Activated CD8-positive, alpha-beta memory T cell treated with anti-CD3 and anti-CD28 coated beads, Interleukin-2, amount 10 ng/mL, durations not matched to agents 7 days and 5 days (primary cell): Measurements from ENCODE around the gene KIF22. TPM values are rescaled to one million over a fixed set of nuclear protein-coding genes. Genes with fewer than 3 reads are reported as not detected.
"Not testable (repeated sequence)": the region's sequence is repeated elsewhere in the genome, so short reads cannot be mapped to it uniquely, and the experiment has no call there.

Experiments
- ATAC-seq: fragments of 150-1000 bp; cut with Tn5 transposase; one replicate; pipeline ENCODE4 v1.10.0; 2021; ENCODE audit warnings: moderate library complexity
- CTCF ChIA-PET: fragments of 350-600 bp; sonication (Branson Sonifier 250); formaldehyde crosslinking; loops from one replicate; lab custom pipeline; 2021; ENCODE audit warnings: antibody characterized with exemption; lab: Charles Lee
- DNase-seq: peaks from one replicate; pipeline ENCODE4 v3.0.0-alpha.2; 2020
- H3K27ac Mint-ChIP-seq: one replicate; pipeline ENCODE4 v1.8.0; 2021; ENCODE audit warnings: mild to moderate bottlenecking, mixed read lengths
- H3K27me3 Mint-ChIP-seq: one replicate; pipeline ENCODE4 v1.8.0; 2021; ENCODE audit warnings: mixed read lengths
- H3K36me3 Mint-ChIP-seq: one replicate; pipeline ENCODE4 v1.8.0; 2021; ENCODE audit warnings: mild to moderate bottlenecking, mixed read lengths
- H3K4me1 Mint-ChIP-seq: one replicate; pipeline ENCODE4 v1.8.0; 2021; ENCODE audit warnings: mixed read lengths
- H3K4me3 Mint-ChIP-seq: one replicate; pipeline ENCODE4 v1.8.0; 2021; ENCODE audit warnings: mild to moderate bottlenecking, moderate library complexity, mixed read lengths
- H3K9me3 Mint-ChIP-seq: one replicate; pipeline ENCODE4 v1.8.0; 2022; ENCODE audit warnings: low read depth, mixed read lengths
- total RNA-seq, 2 experiments: library from RNA; stranded (reverse); gene quantifications; one replicate each; pipeline ENCODE4 v1.2.3, GENCODE V29; 2021

The KIF22 gene
- total RNA-seq: 100 to 1,000 TPM; 205 to 266 TPM

DNA sequence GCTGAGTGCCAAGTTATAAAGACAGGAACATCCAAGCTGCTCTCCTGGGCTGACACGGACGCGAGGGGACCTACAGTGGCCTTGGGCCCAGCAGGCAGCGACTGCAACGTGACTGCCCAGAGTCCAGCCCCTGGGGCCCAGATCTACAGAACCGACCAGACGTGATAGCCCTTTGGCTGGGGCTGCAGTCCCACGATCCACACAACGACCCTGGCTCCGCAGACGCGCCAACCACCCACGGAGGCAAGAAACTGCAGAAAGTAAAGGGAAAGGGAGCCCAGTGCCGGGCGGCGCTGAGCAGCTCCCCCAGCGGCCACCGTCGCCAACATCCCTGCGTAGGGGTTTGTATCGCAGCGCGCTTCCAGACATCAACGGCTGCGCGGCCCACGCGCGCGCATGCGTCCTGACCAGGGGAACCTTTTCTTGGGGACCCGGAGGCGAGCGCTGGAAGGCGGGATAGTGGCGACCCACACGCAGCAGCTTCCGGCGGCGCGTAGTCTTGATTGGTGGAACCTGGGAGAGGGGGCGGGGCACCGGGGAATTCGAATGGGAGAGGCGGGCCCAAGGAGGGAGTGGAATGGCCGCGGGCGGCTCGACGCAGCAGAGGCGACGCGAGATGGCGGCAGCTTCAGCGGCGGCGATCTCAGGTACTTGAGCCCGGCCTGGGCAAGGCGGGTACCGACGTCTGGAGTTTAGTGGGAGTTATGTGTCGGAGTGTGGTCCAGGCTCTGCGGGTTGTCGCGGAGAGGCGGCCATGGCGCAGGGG is at the start of gene KIF22:
Gene KIF22 (plus strand): TSS at position 569 of the 766 bp plus-strand sequence. CDS start 9 bp downstream, at position 578.
- DNase-seq (peak; percentile 100), ATAC-seq (peak; percentile 97)
- CTCF ChIA-PET: interaction anchor here (0.6 to 10.5 kb wide), 31 partner anchors 10 to 110 kb away, joined by 3 to 104 read pairs (median 4); partner anchors contain the start of genes C16orf54, MAZ, MVP and PAGR1
- Mint-ChIP-seq H3K4me1 (peaks cover 45% of the 10 kb centered on the region), H3K9me3 (no peaks in the 10 kb centered on the region), H3K36me3 (peaks cover 27% of the 10 kb centered on the region), H3K27ac (peak within 1 kb of the TSS; percentile 96), H3K27me3 (no peaks in the 10 kb centered on the region), H3K4me3 (peak within 1 kb of the TSS; percentile 96)

DNA sequence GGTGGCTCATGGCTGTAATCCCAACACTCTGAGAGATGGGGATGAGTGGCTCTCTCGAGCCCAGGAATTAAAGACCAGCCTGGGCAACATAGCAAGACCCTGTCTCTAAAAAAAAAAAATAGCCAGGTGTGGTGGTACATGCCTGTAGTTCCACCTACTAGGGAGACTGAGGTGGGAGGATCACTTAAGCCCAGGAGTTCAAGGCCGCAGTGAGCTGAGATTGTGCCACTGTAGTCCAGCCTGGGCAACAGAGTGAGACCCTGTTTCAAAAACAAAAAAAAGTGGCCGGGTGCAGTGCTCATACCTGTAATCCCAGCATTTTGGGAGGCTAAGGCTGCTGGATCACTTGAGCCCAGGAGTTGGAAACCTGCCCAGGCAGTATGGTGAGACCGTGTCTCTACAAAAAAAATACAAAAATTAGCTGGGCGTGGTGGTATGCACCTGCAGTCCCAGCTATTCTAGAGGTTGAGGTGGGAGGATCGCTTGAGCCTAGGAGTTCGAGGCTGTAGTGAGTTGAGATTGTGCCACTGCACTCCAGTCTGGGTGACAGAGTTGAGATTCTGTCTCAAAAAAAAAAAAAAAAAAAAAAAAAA is 47.8 kb upstream of the KIF22 start:
- Mint-ChIP-seq H3K4me1 (peaks cover 75% of the 10 kb centered on the region), H3K36me3 (peaks cover 40% of the 10 kb centered on the region), H3K27ac (no peak overlapping the region), H3K9me3 (no peaks in the 10 kb centered on the region), H3K27me3 (peaks cover 3% of the 10 kb centered on the region), H3K4me3 (no peak overlapping the region)
- CTCF ChIA-PET: interaction anchor here (1.1 to 1.9 kb wide), 2 partner anchors 43 to 73 kb away, joined by 3 to 10 read pairs; partner anchors contain the start of gene PAGR1
- ATAC-seq: no peak
- no peak for DNase-seq

DNA sequence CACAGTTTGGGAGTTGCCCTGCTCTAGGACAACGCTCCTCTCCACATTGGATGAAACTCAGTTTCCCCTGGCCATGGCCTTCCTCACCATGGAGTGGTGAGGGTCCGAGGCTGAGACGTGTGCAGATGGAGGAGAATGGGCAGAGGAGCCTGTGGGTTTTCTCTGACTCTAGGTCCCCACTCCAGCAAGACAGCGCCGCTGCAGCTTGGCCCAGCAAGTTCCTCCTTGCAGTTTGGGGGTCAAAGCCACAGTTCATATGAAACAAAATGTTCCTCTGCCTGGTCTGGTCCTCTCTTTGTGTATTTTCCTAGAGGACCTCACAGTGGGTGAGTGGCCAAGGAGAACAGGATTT is 47.1 kb upstream of the KIF22 start:
- DNase-seq (no peak), ATAC-seq (no peak)
- peaks cover 3% of the 10 kb centered on the region for H3K27me3 Mint-ChIP-seq
- peak overlapping the region; percentile 61 for H3K27ac Mint-ChIP-seq
- H3K4me3 Mint-ChIP-seq: peak overlapping the region; percentile 56
- H3K36me3 Mint-ChIP-seq: peaks cover 43% of the 10 kb centered on the region
- CTCF ChIA-PET: interaction anchor here (1.0 to 1.9 kb wide), 4 partner anchors 23 to 72 kb away, joined by 3 to 11 read pairs (median 8); partner anchors contain the start of genes KIF22 and PAGR1
- H3K4me1 Mint-ChIP-seq: peaks cover 71% of the 10 kb centered on the region
- no peaks in the 10 kb centered on the region for H3K9me3 Mint-ChIP-seq

DNA sequence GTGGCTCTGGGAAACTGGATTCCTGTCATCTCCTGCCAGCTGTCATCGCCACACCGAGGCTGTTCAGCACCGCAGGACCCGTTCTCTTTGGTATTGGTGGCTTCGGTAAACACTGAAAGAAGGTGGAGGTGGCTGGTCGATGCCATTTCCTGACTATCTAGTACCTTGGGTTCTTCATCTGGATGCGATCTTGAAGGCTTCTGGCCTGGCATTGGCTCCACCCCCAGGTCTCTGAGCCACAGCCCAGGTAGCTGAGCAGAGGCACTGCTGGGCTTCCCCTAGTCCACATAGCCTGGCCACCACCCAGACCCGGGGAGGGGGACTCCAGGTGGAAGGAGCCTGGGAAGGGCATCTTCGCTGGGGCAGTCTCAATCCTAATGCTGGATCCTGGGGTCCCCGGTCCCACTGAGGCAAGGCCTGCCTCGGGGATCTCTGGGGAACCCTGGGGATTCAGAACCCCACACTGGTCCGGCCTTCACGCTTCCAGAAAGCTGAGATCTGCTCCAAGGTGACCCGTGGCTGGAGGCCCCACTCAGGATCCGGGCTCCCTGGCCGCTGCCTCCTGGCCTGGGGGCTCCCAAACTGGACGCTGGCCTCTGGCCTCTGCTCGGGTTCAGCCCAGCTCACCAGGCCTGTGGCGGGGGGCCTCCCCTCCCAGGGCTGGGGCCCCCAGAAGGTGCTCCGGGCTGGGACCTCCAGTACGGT is 46.6 kb upstream of the KIF22 start:
- peaks cover 68% of the 10 kb centered on the region for H3K4me1 Mint-ChIP-seq
- no peak for ATAC-seq
- peaks cover 46% of the 10 kb centered on the region for H3K36me3 Mint-ChIP-seq
- H3K4me3 Mint-ChIP-seq: peak overlapping the region; percentile 99
- peak; percentile 49 for DNase-seq
- H3K27me3 Mint-ChIP-seq: peaks cover 3% of the 10 kb centered on the region
- no peaks in the 10 kb centered on the region for H3K9me3 Mint-ChIP-seq
- CTCF ChIA-PET: interaction anchor here (1.0 to 1.9 kb wide), 5 partner anchors 8 to 72 kb away, joined by 3 to 11 read pairs (median 5); partner anchors contain the start of genes KIF22 and PAGR1
- peak overlapping the region; percentile 61 for H3K27ac Mint-ChIP-seq

DNA sequence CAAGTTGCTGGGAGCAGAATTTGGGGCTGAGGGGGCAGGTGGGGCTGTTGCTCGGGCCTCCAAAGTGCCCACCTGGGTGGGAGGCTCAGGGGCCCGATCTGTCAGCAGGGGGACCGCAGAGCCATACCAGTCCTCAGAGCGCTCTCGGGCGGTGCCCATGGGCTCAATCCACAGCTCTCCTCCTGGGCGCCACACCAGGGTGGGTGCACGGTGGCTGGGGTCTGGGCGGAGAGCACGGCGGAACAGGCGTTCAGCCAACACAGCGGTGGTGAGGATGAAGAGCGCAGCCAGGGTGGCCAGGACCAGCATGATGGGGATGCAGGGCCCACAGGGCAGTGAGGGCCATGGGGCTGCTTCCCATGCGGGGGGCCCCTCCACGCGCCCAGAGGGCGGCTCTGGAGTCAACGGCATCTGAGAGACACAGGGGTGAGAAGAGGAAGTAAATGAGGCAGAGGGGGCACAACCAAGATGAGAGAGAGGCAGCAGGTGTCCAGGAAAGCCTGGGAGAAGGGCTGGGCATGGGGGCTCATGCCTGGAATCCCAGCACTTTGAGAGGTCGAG is 45.9 kb upstream of the KIF22 start:
- Mint-ChIP-seq H3K4me3 (peak overlapping the region; percentile 99), H3K27me3 (peaks cover 3% of the 10 kb centered on the region), H3K4me1 (peaks cover 64% of the 10 kb centered on the region), H3K9me3 (no peaks in the 10 kb centered on the region), H3K36me3 (peaks cover 46% of the 10 kb centered on the region), H3K27ac (peak overlapping the region; percentile 98)
- DNase-seq: no peak
- CTCF ChIA-PET: interaction anchor here (1.0 to 2.3 kb wide), 4 partner anchors 8 to 45 kb away, joined by 3 to 11 read pairs (median 8); partner anchors contain the start of gene KIF22
- ATAC-seq: no peak

DNA sequence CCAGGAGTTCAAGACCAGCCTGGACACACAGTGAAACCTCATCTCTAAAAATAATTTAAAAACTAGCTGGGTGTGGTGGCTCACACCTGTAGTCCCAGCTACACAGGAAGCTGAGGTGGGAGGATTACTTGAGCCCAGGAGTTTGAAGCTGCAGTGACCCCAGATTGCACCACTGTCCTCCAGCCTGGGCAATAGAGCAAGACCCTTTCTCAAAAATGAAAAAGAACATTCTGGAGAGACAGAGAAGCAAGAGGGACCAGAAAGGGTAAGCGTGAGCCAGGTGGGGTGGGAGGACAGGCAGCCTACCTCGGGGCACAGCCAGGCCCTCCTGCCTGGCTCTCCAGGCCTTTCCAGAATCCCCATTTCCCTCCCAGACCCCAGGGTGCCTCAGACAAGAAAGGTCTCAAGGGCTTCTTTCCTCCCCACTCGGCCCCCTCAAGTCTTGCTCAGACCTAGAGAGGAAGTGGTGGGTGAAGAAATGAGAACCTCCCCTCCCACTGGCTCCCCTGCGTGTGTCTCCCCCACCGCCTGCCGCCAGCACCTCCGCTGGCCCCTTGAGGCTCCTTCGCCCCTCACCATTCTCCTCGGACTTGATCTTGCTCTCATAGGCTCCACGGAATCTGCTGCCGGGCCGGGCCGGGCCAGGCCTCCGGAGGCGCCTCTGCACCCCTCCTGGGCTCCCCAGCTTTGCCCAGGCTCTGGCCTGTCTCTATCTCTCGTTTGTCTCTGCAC is 45.3 kb upstream of the KIF22 start:
- DNase-seq (peak; percentile 83), ATAC-seq (peak; percentile 69)
- Mint-ChIP-seq H3K4me3 (peak overlapping the region; percentile 99), H3K9me3 (no peaks in the 10 kb centered on the region), H3K36me3 (peaks cover 43% of the 10 kb centered on the region), H3K27ac (peak overlapping the region; percentile 98), H3K4me1 (peaks cover 59% of the 10 kb centered on the region), H3K27me3 (peaks cover 3% of the 10 kb centered on the region)
- CTCF ChIA-PET: interaction anchor here (1.1 to 2.3 kb wide), 7 partner anchors 9 to 70 kb away, joined by 3 to 11 read pairs (median 9); partner anchors contain the start of genes KIF22 and PAGR1

DNA sequence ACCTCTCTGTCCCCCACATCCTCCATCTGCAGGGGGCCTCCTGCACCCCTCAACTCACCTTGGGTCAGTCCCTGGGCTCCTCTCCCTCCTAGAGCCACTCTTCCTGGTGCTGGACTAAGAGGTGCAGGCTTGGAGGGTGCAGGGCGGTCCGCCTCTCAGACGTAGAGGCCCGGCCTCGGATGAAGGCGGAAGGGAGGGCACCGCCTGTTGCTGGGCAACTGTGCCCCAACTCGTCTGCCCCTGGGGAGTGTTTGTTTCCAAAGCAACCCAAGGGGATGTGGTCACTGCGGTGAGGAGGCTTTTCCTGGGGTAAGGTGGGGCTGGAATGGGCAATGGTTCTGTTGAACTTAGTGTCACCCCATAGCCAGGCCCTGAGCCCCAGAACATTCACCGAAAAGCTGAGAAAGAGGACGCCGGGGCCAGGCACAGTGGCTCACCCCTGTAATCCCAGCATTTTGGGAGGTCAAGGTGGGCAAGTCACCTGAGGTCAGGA is 44.7 kb upstream of the KIF22 start, which contains the start of gene C16orf54:
Gene C16orf54 (minus strand): TSS at position 138 of the 493 bp plus-strand sequence. CDS start 1,039 bp downstream, outside the sequence.
- peaks cover 55% of the 10 kb centered on the region for H3K4me1 Mint-ChIP-seq
- H3K4me3 Mint-ChIP-seq: peak within 1 kb of the TSS; percentile 99
- no peaks in the 10 kb centered on the region for H3K9me3 Mint-ChIP-seq
- DNase-seq (peak; percentile 98), ATAC-seq (peak; percentile 89)
- CTCF ChIA-PET: interaction anchor here (1.0 to 2.3 kb wide), 6 partner anchors 10 to 102 kb away, joined by 4 to 10 read pairs (median 8); partner anchors contain the start of genes KIF22 and PAGR1
- H3K36me3 Mint-ChIP-seq: peaks cover 41% of the 10 kb centered on the region
- H3K27me3 Mint-ChIP-seq: peaks cover 3% of the 10 kb centered on the region
- peak within 1 kb of the TSS; percentile 98 for H3K27ac Mint-ChIP-seq

DNA sequence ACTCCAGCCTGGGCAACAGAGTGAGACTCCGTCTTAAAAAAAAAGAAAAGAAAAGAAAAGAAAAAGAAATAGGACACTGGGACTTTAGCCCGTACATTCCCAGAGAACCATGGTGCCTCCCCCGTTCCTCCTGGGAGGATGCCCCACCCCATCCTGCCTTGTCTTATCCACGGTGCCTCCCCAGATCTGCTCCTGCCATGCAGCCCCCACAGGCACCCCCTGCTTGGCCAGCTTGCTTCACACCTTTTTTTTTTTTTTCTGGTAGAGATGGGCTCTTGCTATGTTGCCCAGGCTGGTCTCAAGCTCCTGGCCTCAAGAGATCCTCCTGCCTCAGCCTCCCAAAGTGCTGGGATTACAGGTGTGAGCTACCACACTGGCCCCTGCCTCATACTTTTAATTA is 44.0 kb upstream of the KIF22 start:
- H3K27ac Mint-ChIP-seq: peak overlapping the region; percentile 98
- H3K4me3 Mint-ChIP-seq: peak overlapping the region; percentile 99
- not testable (repeated sequence) for H3K9me3 Mint-ChIP-seq, ATAC-seq, DNase-seq, H3K27me3 Mint-ChIP-seq
- CTCF ChIA-PET: interaction anchor here (1.0 to 2.3 kb wide), 6 partner anchors 9 to 102 kb away, joined by 4 to 10 read pairs (median 8); partner anchors contain the start of genes KIF22 and PAGR1
- H3K36me3 Mint-ChIP-seq: peaks cover 39% of the 10 kb centered on the region
- peaks cover 49% of the 10 kb centered on the region for H3K4me1 Mint-ChIP-seq

DNA sequence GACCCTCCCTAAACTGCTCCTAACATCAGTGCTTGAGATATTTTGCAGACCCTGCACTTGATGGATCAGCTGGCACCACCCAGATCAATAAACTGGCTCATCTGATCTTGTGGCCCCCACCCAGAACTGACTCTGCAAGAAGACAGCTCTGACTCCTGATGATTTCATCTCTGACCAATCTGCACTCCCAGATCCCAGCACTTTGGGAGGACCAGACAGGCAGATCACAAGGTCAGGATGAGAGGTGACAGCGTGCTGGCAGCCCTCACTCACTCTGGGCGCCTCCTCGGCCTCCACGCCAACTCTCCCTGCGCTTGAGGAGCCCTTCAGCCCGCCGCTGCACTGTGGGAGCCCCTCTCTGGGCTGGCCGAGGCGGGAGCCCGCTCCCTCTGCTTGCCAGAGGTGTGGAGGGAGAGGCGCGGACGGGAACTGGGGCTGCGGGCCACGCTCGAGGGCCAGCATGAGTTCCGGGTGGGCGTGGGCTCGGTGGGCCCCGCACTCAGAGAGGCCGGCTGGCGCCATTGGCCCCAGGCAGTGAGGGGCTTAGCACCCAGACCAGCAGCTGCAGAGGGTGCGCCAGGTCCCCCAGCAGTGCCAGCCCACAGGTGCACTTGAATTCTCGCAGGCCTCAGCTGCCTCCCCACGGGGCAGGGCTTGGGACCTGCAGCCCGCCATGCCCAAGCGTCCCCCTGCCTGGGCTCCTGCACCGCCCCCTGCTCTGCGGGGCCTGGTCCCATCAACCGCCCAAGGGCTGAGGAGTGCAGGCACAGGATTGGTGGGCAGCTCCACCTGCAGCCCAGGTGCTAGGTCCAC is 42.4 kb upstream of the KIF22 start:
- no peaks in the 10 kb centered on the region for H3K9me3 Mint-ChIP-seq
- no peak overlapping the region for H3K4me3 Mint-ChIP-seq
- no peak for ATAC-seq
- no peak for DNase-seq
- H3K4me1 Mint-ChIP-seq: peaks cover 41% of the 10 kb centered on the region
- H3K27ac Mint-ChIP-seq: peak overlapping the region; percentile 5
- peaks cover 3% of the 10 kb centered on the region for H3K27me3 Mint-ChIP-seq
- H3K36me3 Mint-ChIP-seq: peaks cover 28% of the 10 kb centered on the region
- CTCF ChIA-PET: interaction anchor here (0.8 to 1.5 kb wide), 5 partner anchors 15 to 59 kb away, joined by 3 to 4 read pairs (median 4); partner anchors contain the start of gene KIF22

DNA sequence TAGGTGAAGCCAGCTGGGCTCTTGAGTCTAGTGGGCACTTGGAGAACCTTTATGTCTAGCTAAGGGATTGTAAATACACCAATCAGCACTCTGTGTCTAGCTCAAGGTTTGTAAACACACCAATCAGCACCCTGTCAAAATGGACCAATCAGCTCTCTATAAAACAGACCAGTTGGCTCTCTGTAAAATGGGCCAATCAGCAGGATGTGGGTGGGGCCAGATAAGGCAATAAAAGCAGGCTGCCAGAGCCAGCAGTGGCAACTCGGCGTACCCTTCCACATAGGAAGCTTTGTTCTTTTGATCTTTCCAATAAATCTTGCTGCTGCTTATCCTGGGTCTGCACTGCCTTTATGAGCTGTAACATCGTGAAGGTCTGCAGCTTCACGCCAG is 41.8 kb upstream of the KIF22 start:
- not testable (repeated sequence) for ATAC-seq, H3K9me3 Mint-ChIP-seq, H3K4me3 Mint-ChIP-seq, H3K27me3 Mint-ChIP-seq, H3K27ac Mint-ChIP-seq, DNase-seq
- H3K4me1 Mint-ChIP-seq: peaks cover 37% of the 10 kb centered on the region
- peaks cover 22% of the 10 kb centered on the region for H3K36me3 Mint-ChIP-seq
- CTCF ChIA-PET: interaction anchor here (0.8 to 1.5 kb wide), 3 partner anchors 16 to 58 kb away, joined by 3 to 4 read pairs (median 3); partner anchors contain the start of gene KIF22

DNA sequence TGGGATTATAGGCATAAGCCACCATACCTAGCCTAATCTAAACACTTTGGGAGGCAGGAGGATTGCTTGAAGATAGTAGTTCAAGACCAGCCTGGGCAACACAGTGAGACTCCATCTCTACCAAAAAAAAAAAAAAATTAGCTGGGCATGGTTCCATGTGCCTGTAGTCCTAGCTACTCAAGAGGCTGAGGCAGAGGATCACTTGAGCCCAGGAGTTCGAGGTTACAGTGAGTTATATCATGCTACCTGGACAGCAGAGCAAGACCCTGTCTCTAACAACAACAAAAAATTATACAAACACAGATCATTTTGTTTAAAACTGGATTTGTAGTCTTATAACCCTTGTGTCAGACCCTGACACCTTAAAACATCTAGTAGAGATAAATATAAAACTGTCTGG is 37.0 kb upstream of the KIF22 start:
- Mint-ChIP-seq H3K36me3 (peaks cover 3% of the 10 kb centered on the region), H3K4me3 (no peak overlapping the region), H3K27ac (no peak overlapping the region), H3K9me3 (no peaks in the 10 kb centered on the region), H3K4me1 (peaks cover 19% of the 10 kb centered on the region), H3K27me3 (no peaks in the 10 kb centered on the region)
- CTCF ChIA-PET: interaction anchor here (2.6 to 5.6 kb wide), 2 partner anchors 32 to 37 kb away, joined by 15 to 24 read pairs; partner anchors contain the start of gene KIF22
- DNase-seq (no peak), ATAC-seq (no peak)
